GM23338 (cell line): ENCODE results near the gene HOXA11. TPM values are rescaled to one million over a fixed set of nuclear protein-coding genes. Genes with fewer than 3 reads are reported as not detected.
A peak's percentile ranks its signal among the peaks of the same experiment; 100 is the strongest.

Experiments used
- ATAC-seq: fragments of 200-7000 bp; cut with Tn5 transposase; 3 replicates; pipeline ENCODE4 v1.9.1; 2020
- DNase-seq: peaks from one replicate; pipeline ENCODE4 v3.0.0-alpha.2; 2015; ENCODE audit warnings: low spot score
- H2AFZ ChIP-seq: fragments of 200-600 bp; sonication (generic); 2 replicates; pipeline ENCODE4 v1.8.0; 2016; ENCODE audit warnings: antibody characterized with exemption, mild to moderate bottlenecking, moderate library complexity
- H3F3A ChIP-seq: fragments of 200-600 bp; sonication (generic); replicated peaks from 2 replicates; pipeline ENCODE4 v1.8.0; 2017; ENCODE audit warnings: antibody characterized with exemption, mixed run types, low read depth
- H3K27ac ChIP-seq: fragments of 200-600 bp; sonication (generic); 2 replicates; pipeline ENCODE4 v1.6.1; 2016; ENCODE audit warnings: low read depth
- H3K27me3 ChIP-seq: fragments of 200-600 bp; sonication (generic); 2 replicates; pipeline ENCODE4 v1.8.0; 2016; ENCODE audit warnings: mild to moderate bottlenecking, mixed run types, moderate library complexity; ENCODE audit not compliant: insufficient read depth
- H3K36me3 ChIP-seq: fragments of 200-600 bp; sonication (generic); 2 replicates; pipeline ENCODE4 v1.8.0; 2016; ENCODE audit warnings: mild to moderate bottlenecking; ENCODE audit not compliant: insufficient read depth
- H3K4me1 ChIP-seq: fragments of 200-600 bp; sonication (generic); 2 replicates; pipeline ENCODE4 v1.8.0; 2016; ENCODE audit warnings: mild to moderate bottlenecking, moderate library complexity; ENCODE audit not compliant: insufficient read depth
- H3K4me2 ChIP-seq: fragments of 200-600 bp; sonication (generic); 2 replicates; pipeline ENCODE4 v1.7.1; 2017; ENCODE audit warnings: mixed run types
- H3K4me3 ChIP-seq: fragments of 200-600 bp; sonication (generic); 2 replicates; pipeline ENCODE4 v1.6.1; 2016; ENCODE audit warnings: mixed run types
- H3K79me2 ChIP-seq: fragments of 200-600 bp; sonication (generic); replicated peaks from 2 replicates; pipeline ENCODE4 v1.8.0; 2017; ENCODE audit warnings: mild to moderate bottlenecking; ENCODE audit not compliant: insufficient read depth
- H3K9me2 ChIP-seq: fragments of 200-600 bp; sonication (generic); 2 replicates; pipeline ENCODE4 v1.8.0; 2017; ENCODE audit not compliant: insufficient read depth
- H4K20me1 ChIP-seq: fragments of 200-600 bp; sonication (generic); replicated peaks from 2 replicates; pipeline ENCODE4 v1.8.0; 2017; ENCODE audit warnings: mild to moderate bottlenecking; ENCODE audit not compliant: insufficient read depth
- H3K27ac Mint-ChIP-seq: 2 replicates; pipeline ENCODE4 v1.8.0; 2020; ENCODE audit warnings: inconsistent platforms, mild to moderate bottlenecking, moderate library complexity, mixed read lengths
- H3K27me3 Mint-ChIP-seq: 3 replicates; pipeline ENCODE4 v1.8.0; 2022; ENCODE audit warnings: low read depth, mild to moderate bottlenecking, moderate library complexity, mixed read lengths, inconsistent platforms; ENCODE audit not compliant: insufficient read depth, poor library complexity
- H3K36me3 Mint-ChIP-seq: 3 replicates; pipeline ENCODE4 v1.8.0; 2021; ENCODE audit warnings: low read depth, mild to moderate bottlenecking, inconsistent platforms, moderate library complexity, mixed read lengths
- H3K4me1 Mint-ChIP-seq: 3 replicates; pipeline ENCODE4 v1.8.0; 2020; ENCODE audit warnings: mild to moderate bottlenecking, inconsistent platforms, mixed read lengths
- H3K4me3 Mint-ChIP-seq: 3 replicates; pipeline ENCODE4 v1.8.0; 2021; ENCODE audit warnings: moderate library complexity, mild to moderate bottlenecking, inconsistent platforms, mixed read lengths
- H3K9me3 Mint-ChIP-seq: 3 replicates; pipeline ENCODE4 v1.8.0; 2020; ENCODE audit warnings: moderate library complexity, mild to moderate bottlenecking, inconsistent platforms, mixed read lengths
- CTCF ChIP-seq, 2 experiments: fragments of 200-600 bp in 1 of 2; sonication (generic) in 1 of 2; conservative IDR thresholded peaks; 2 replicates each; pipeline versions ENCODE4 v1.5.1 to v1.6.1; 2016 to 2017; ENCODE audit warnings: antibody characterized with exemption in 2 of 2, low read depth in 2 of 2, mild to moderate bottlenecking in 2 of 2, moderate library complexity in 1 of 2
- EZH2 ChIP-seq: fragments of 200-600 bp; sonication (generic); IDR thresholded peaks from one replicate; pipeline ENCODE4 v1.8.0; 2017; ENCODE audit warnings: antibody characterized with exemption, mild to moderate bottlenecking, low read depth; ENCODE audit not compliant: unreplicated experiment
- EZH2phosphoT487 ChIP-seq: fragments of 200-600 bp; sonication (generic); IDR thresholded peaks from one replicate; pipeline ENCODE4 v1.8.1; 2018; ENCODE audit warnings: antibody characterized with exemption; ENCODE audit not compliant: unreplicated experiment
- NANOG ChIP-seq: IDR thresholded peaks from 2 replicates; pipeline ENCODE4 v1.6.1; 2016; ENCODE audit warnings: antibody characterized with exemption, borderline replicate concordance
- POLR2AphosphoS5 ChIP-seq: IDR thresholded peaks from 2 replicates; pipeline ENCODE4 v1.6.1; 2016; ENCODE audit warnings: antibody characterized with exemption, low read depth
- ZNF331 ChIP-seq: fragments of 250-450 bp; sonication (Bioruptor Pico); IDR thresholded peaks from 2 replicates; pipeline ENCODE4 v1.5.0; 2020; ENCODE audit warnings: low read depth, mild to moderate bottlenecking, moderate library complexity
- ZNF462 ChIP-seq: fragments of 250-450 bp; sonication (Bioruptor Pico); IDR thresholded peaks from 2 replicates; pipeline ENCODE4 v1.5.0; 2020; ENCODE audit warnings: mild to moderate bottlenecking, moderate library complexity
- polyA plus RNA-seq: library from polyadenylated mRNA; unstranded; fragments of >200 nt; fragmentation: Nextera tagmentation; extraction: Ambion mirVana; gene quantifications from 2 replicates; pipeline ENCODE4 v1.2.1, GENCODE V29; 2016
- total RNA-seq: library from RNA; depleted of rRNA; stranded (reverse); fragments of >200 nt; shearing (Covaris generic); gene quantifications from 2 replicates; pipeline ENCODE4 v1.2.3, GENCODE V29; 2014

The HOXA11 gene
- total and polyA plus RNA-seq, 2 experiments from 2014 or later: not detected

- Histone ChIP-seq H4K20me1 (peaks cover 17% of the 10 kb centered on the region), H2AFZ (peak overlapping the region; percentile 73), H3K4me2 (peak overlapping the region; percentile 78), H3K27me3 (peaks cover 100% of the 10 kb centered on the region), H3K4me1 (peaks cover 33% of the 10 kb centered on the region), H3K4me3 (peak overlapping the region; percentile 50), H3K79me2 (no peaks in the 10 kb centered on the region), H3K27ac (no peak overlapping the region), H3F3A (peaks cover 12% of the 10 kb centered on the region; the same call in 1 of the 2 replicates), H3K36me3 (no peaks in the 10 kb centered on the region), H3K9me2 (no peaks in the 10 kb centered on the region)
- H3K36me3 Mint-ChIP-seq: no peaks in the 10 kb centered on the region; the same call in 2 of the 3 replicates
- no peaks in the 10 kb centered on the region for H3K9me3 Mint-ChIP-seq
- peak; percentile 66 for DNase-seq
- peaks cover 97% of the 10 kb centered on the region for H3K27me3 Mint-ChIP-seq
- ATAC-seq: peak; percentile 85
- H3K27ac Mint-ChIP-seq: no peak overlapping the region
- peak overlapping the region; percentile 63 for H3K4me3 Mint-ChIP-seq
- H3K4me1 Mint-ChIP-seq: peaks cover 14% of the 10 kb centered on the region
- TF ChIP-seq EZH2 (peak; percentile 92), EZH2phosphoT487 (peak; percentile 91), NANOG (no peak), ZNF331 (CRISPR knock-in tag) (no peak), CTCF (conservative IDR thresholded peaks at IDR 0.05; ENCODE audit: low read depth in 2 of 2) (0 out of 4 replicates have a peak, but pooled peaks of 1 of the 2 experiments have one; percentile 3)
Measured at GRCh38 chr7:27224983-27225934, 40.2 kb upstream of the HOXA11 start.

- Histone ChIP-seq H3K9me2 (no peaks in the 10 kb centered on the region), H3K4me2 (peak overlapping the region; percentile 17), H3K4me1 (peaks cover 43% of the 10 kb centered on the region), H4K20me1 (peaks cover 17% of the 10 kb centered on the region), H3F3A (peaks cover 12% of the 10 kb centered on the region; the same call in 1 of the 2 replicates), H3K4me3 (no peak overlapping the region), H3K27ac (no peak overlapping the region), H3K36me3 (no peaks in the 10 kb centered on the region), H3K79me2 (no peaks in the 10 kb centered on the region), H2AFZ (no peak overlapping the region), H3K27me3 (peaks cover 100% of the 10 kb centered on the region)
- Mint-ChIP-seq H3K36me3 (no peaks in the 10 kb centered on the region; the same call in 2 of the 3 replicates), H3K27me3 (peaks cover 98% of the 10 kb centered on the region), H3K9me3 (no peaks in the 10 kb centered on the region), H3K4me1 (peaks cover 19% of the 10 kb centered on the region), H3K4me3 (no peak overlapping the region), H3K27ac (no peak overlapping the region)
- ATAC-seq: no peak
- no peak for DNase-seq
- peak; percentile 34 for TF ChIP-seq EZH2
- TF ChIP-seq POLR2AphosphoS5: no peak
- TF ChIP-seq ZNF462 (CRISPR knock-in tag): no peak
Measured at GRCh38 chr7:27223941-27224575, 39.0 kb upstream of the HOXA11 start.
